ENCODE results near the gene MAMSTR. TPM values are rescaled to one million over a fixed set of nuclear protein-coding genes. Genes with fewer than 3 reads are reported as not detected.

The MAMSTR gene
- total RNA-seq, 1 donor from 2014 or later: 0.57 TPM

DNA sequence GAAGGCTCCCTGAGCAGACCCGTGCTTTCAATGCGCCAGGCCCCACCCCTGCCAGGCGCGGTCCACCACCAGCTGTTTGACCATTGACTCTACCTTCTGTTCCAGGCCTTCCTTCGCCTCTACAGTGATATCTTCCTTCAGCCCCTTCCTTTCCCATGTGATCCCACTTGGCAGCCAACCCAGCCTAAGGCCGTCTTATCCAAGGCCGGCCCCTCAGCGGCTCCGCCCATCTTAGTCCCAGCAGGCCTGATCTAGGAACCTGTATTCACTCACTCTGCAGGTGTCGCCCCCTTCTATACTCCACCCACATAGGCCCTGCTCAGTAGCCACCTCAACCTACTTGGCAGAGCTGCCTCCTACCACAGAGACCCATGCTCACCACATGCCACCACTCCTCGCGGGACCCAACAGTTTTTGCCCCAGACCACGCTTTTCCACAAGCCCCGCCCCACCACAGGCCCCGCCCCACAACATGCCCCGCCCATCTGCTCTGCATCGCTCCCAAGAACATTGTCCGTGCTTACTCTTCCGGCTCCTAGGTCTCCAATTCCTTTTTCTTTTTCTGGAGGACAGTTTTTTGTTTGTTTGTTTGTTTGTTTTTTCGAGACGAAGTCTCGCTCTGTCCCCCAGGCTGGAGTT is 18.0 kb upstream of the MAMSTR start:
- no peak overlapping the region for H3K27ac ChIP-seq (ENCODE audit: low read depth, low read length)
- no peaks in the 10 kb centered on the region for H3K36me3 Mint-ChIP-seq (ENCODE audit: low read depth, unreplicated experiment)
- no peak overlapping the region for H3K9ac ChIP-seq (ENCODE audit: low read length)
- H3K36me3 ChIP-seq (ENCODE audit: insufficient read depth, low read length): no peaks in the 10 kb centered on the region
- no peaks in the 10 kb centered on the region for H4K20me1 ChIP-seq (ENCODE audit: insufficient read depth, low read length)
- TF ChIP-seq EZH2 (IDR thresholded peaks at IDR 0.05; ENCODE audit: insufficient read depth, low read length): no peak
- TF ChIP-seq, protein P1, sequence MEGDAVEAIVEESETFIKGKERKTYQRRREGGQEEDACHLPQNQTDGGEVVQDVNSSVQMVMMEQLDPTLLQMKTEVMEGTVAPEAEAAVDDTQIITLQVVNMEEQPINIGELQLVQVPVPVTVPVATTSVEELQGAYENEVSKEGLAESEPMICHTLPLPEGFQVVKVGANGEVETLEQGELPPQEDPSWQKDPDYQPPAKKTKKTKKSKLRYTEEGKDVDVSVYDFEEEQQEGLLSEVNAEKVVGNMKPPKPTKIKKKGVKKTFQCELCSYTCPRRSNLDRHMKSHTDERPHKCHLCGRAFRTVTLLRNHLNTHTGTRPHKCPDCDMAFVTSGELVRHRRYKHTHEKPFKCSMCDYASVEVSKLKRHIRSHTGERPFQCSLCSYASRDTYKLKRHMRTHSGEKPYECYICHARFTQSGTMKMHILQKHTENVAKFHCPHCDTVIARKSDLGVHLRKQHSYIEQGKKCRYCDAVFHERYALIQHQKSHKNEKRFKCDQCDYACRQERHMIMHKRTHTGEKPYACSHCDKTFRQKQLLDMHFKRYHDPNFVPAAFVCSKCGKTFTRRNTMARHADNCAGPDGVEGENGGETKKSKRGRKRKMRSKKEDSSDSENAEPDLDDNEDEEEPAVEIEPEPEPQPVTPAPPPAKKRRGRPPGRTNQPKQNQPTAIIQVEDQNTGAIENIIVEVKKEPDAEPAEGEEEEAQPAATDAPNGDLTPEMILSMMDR (IDR thresholded peaks at IDR 0.05; ENCODE audit: insufficient read depth, low read depth, low read length): no peak
- peaks cover 9% of the 10 kb centered on the region for H3K27me3 Mint-ChIP-seq (ENCODE audit: low read depth, unreplicated experiment)
- no peak overlapping the region for H3K4me2 ChIP-seq (ENCODE audit: low read length)
- H2AFZ ChIP-seq (ENCODE audit: low read depth, low read length): no peak overlapping the region
- DNase-seq (ENCODE audit: low read depth) (no peak), FAIRE-seq (no peak)
- no peak overlapping the region for H3K4me3 ChIP-seq (ENCODE audit: insufficient read depth, low read depth, low read length)
- peaks cover 2% of the 10 kb centered on the region for H3K9me3 Mint-ChIP-seq (ENCODE audit: unreplicated experiment)
- H3K9me3 ChIP-seq (ENCODE audit: insufficient read depth, low read depth, low read length): no peaks in the 10 kb centered on the region
- no peaks in the 10 kb centered on the region for H3K79me2 ChIP-seq (ENCODE audit: insufficient read depth, low read length)
- H3K27me3 ChIP-seq (ENCODE audit: insufficient read depth, low read length): peaks cover 10% of the 10 kb centered on the region
- H3K4me1 ChIP-seq (ENCODE audit: insufficient read depth, low read length): peaks cover 4% of the 10 kb centered on the region
- H3K27ac Mint-ChIP-seq (ENCODE audit: unreplicated experiment): no peak overlapping the region
- H3K4me1 Mint-ChIP-seq (ENCODE audit: low read depth, unreplicated experiment): peaks cover 4% of the 10 kb centered on the region
- H3K4me3 Mint-ChIP-seq (ENCODE audit: unreplicated experiment): no peak overlapping the region

DNA sequence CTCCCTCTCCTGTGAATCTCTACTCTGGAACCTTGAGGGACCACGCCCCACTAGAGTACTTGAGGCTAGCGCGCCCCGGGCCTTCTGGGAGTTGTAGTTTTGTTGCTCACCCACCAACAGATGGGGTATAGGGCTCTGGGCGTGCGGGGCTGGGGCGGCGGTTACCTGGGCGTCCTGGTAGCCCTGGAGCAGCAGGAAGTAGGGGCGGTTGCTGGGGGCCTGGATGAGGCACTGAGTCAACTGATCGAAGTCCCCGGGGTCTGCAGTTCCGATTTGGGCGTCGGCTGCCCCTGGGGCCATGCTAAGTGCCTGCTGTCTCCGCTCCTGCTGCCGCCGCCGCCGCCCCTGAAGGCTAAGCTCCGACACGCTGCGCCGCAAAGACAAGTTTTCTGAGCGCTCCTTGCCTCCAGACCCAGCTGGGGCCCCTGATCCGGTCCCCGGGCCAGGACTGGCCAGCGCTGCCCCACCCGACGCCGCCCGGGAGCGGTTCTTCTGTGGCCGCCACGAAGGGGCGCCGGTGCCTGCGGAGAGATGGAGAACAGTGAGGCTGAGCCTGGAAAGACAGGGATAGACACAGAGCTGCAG is 15.6 kb upstream of the MAMSTR start:
- no peaks in the 10 kb centered on the region for H3K36me3 ChIP-seq (ENCODE audit: insufficient read depth, low read length)
- Mint-ChIP-seq H3K4me3 (ENCODE audit: unreplicated experiment) (peak overlapping the region; percentile 70), H3K27me3 (ENCODE audit: low read depth, unreplicated experiment) (peaks cover 14% of the 10 kb centered on the region), H3K9me3 (ENCODE audit: unreplicated experiment) (no peaks in the 10 kb centered on the region), H3K27ac (ENCODE audit: unreplicated experiment) (no peak overlapping the region), H3K4me1 (ENCODE audit: low read depth, unreplicated experiment) (peaks cover 4% of the 10 kb centered on the region), H3K36me3 (ENCODE audit: low read depth, unreplicated experiment) (no peaks in the 10 kb centered on the region)
- TF ChIP-seq, protein P1 (IDR thresholded peaks at IDR 0.05; ENCODE audit: insufficient read depth, low read depth, low read length): no peak
- TF ChIP-seq EZH2 (IDR thresholded peaks at IDR 0.05; ENCODE audit: insufficient read depth, low read length): no peak
- H3K4me1 ChIP-seq (ENCODE audit: insufficient read depth, low read length): peaks cover 4% of the 10 kb centered on the region
- H3K79me2 ChIP-seq (ENCODE audit: insufficient read depth, low read length): no peaks in the 10 kb centered on the region
- H3K9me3 ChIP-seq (ENCODE audit: insufficient read depth, low read depth, low read length): no peaks in the 10 kb centered on the region
- DNase-seq (ENCODE audit: low read depth) (peak; percentile 14), FAIRE-seq (no peak)
- H3K4me3 ChIP-seq (ENCODE audit: insufficient read depth, low read depth, low read length): peak overlapping the region; percentile 23
- no peak overlapping the region for H3K9ac ChIP-seq (ENCODE audit: low read length)
- H3K4me2 ChIP-seq (ENCODE audit: low read length): peak overlapping the region; percentile 67
- no peak overlapping the region for H3K27ac ChIP-seq (ENCODE audit: low read depth, low read length)
- no peaks in the 10 kb centered on the region for H4K20me1 ChIP-seq (ENCODE audit: insufficient read depth, low read length)
- H2AFZ ChIP-seq (ENCODE audit: low read depth, low read length): peak overlapping the region; percentile 52
- H3K27me3 ChIP-seq (ENCODE audit: insufficient read depth, low read length): peaks cover 9% of the 10 kb centered on the region

DNA sequence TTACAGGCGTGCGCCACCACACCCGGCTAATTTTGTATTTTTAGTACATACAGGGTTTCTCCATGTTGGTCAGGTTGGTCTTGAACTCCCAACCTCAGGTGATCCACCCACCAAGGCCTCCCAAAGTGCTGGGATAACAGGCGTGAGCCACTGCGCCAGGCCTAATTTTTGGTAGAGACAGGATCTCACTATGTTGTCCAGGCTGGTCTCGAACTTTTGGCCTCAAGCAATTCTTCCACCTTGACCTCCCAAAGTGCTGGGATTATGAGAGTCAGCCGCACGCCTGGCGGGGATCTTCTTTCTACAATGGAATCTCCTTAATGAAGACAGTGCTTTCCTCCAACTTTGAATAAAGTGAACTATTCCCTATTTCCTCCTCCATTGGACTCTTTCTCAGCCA is 15.1 kb upstream of the MAMSTR start:
- Histone ChIP-seq H3K27ac (ENCODE audit: low read depth, low read length) (no peak overlapping the region), H3K4me2 (ENCODE audit: low read length) (peak overlapping the region; percentile 67), H3K4me3 (ENCODE audit: insufficient read depth, low read depth, low read length) (no peak overlapping the region), H3K27me3 (ENCODE audit: insufficient read depth, low read length) (peaks cover 5% of the 10 kb centered on the region), H3K79me2 (ENCODE audit: insufficient read depth, low read length) (no peaks in the 10 kb centered on the region), H3K36me3 (ENCODE audit: insufficient read depth, low read length) (no peaks in the 10 kb centered on the region), H3K4me1 (ENCODE audit: insufficient read depth, low read length) (peaks cover 4% of the 10 kb centered on the region), H2AFZ (ENCODE audit: low read depth, low read length) (no peak overlapping the region), H3K9ac (ENCODE audit: low read length) (no peak overlapping the region), H4K20me1 (ENCODE audit: insufficient read depth, low read length) (no peaks in the 10 kb centered on the region), H3K9me3 (ENCODE audit: insufficient read depth, low read depth, low read length) (no peaks in the 10 kb centered on the region)
- TF ChIP-seq, protein P1 (IDR thresholded peaks at IDR 0.05; ENCODE audit: insufficient read depth, low read depth, low read length): no peak
- no peak for TF ChIP-seq EZH2 (IDR thresholded peaks at IDR 0.05; ENCODE audit: insufficient read depth, low read length)
- Mint-ChIP-seq H3K9me3 (ENCODE audit: unreplicated experiment) (no peaks in the 10 kb centered on the region), H3K4me1 (ENCODE audit: low read depth, unreplicated experiment) (peaks cover 4% of the 10 kb centered on the region), H3K27ac (ENCODE audit: unreplicated experiment) (no peak overlapping the region), H3K27me3 (ENCODE audit: low read depth, unreplicated experiment) (peaks cover 14% of the 10 kb centered on the region), H3K36me3 (ENCODE audit: low read depth, unreplicated experiment) (no peaks in the 10 kb centered on the region), H3K4me3 (ENCODE audit: unreplicated experiment) (peak overlapping the region; percentile 70)
- FAIRE-seq (no peak), DNase-seq (ENCODE audit: low read depth) (no peak)
